D721Med (cell line): ENCODE measurements around the gene RFLNA.
"Not testable (repeated sequence)": the region's sequence is repeated elsewhere in the genome, so short reads cannot be mapped to it uniquely, and the experiment has no call there.

Experiments
- DNase-seq: peaks from one replicate; pipeline ENCODE4 v3.0.0; 2011; ENCODE audit warnings: low spot score; ENCODE audit not compliant: insufficient read length
- FAIRE-seq: peaks from 2 replicates; lab custom pipeline; 2011; peaks lifted over from hg19 to GRCh38; lab: Jason Lieb, UNC
- TF ChIP-seq, protein P1 (sequence below): IDR thresholded peaks from 2 replicates; pipeline ENCODE4 v1.5.1; 2012; ENCODE audit warnings: mild to moderate bottlenecking, control low read depth; ENCODE audit not compliant: insufficient read depth; ENCODE audit errors: missing control alignments

RFLNA gene

DNA sequence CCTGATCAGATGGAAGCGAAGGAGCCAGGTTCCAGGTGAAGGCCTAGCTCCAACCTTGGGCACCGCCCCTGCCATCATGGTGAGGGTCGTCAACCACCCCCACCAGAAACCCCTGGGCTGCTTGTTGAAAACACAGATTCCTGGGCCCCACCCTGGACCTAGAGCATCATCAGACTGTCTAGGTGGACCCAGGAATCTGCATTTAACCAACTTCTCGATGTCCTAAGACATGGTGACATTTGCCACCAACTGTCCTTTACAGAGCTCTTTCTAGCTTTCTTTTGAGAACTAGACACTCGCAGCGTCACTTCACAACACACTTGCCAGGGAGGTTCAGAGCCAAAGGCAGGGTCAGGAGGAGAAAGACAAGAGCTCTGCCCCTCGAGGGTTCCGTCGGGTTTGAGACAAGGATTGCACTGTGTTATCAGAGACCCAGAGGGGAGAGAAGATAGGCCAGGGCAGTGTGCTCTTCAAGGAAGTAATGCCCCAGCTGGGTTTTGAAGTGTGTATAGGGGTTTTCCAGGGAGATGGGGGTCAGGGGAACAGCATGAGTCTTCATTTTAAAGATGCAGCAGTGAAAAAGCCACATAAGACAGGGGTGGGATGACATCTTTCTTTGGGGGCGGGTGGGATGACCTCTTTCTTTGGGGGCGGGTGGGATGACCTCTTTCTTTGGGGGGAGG, 24.6 kb downstream of the RFLNA start:
- TF ChIP-seq, protein P1, sequence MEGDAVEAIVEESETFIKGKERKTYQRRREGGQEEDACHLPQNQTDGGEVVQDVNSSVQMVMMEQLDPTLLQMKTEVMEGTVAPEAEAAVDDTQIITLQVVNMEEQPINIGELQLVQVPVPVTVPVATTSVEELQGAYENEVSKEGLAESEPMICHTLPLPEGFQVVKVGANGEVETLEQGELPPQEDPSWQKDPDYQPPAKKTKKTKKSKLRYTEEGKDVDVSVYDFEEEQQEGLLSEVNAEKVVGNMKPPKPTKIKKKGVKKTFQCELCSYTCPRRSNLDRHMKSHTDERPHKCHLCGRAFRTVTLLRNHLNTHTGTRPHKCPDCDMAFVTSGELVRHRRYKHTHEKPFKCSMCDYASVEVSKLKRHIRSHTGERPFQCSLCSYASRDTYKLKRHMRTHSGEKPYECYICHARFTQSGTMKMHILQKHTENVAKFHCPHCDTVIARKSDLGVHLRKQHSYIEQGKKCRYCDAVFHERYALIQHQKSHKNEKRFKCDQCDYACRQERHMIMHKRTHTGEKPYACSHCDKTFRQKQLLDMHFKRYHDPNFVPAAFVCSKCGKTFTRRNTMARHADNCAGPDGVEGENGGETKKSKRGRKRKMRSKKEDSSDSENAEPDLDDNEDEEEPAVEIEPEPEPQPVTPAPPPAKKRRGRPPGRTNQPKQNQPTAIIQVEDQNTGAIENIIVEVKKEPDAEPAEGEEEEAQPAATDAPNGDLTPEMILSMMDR: no peak
- FAIRE-seq (no peak), DNase-seq (no peak)

DNA sequence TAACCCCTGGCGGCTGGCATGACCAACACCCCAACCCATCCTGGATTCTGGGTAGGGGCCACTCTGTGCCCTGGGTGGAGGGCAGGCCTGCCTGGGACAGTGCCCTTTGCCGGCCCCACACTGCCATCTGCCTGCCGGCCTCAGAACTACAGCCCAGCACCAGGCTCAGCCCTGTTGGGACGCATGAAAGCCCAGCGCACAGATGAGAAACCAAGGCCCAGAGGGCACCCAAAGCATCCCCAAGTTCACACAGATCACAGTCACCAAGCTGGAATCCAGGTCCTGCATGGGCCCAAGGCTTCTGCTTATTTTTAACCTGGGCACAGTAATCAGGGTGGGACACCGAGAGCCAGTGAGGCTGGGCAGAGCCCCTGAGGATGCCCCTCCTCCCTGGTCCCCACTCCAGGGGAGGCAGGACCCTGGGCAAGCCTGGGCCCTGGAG, 26.2 kb downstream of the RFLNA start:
- TF ChIP-seq, protein P1: peak; percentile 70
- no peak for FAIRE-seq
- DNase-seq: peak; percentile 67

DNA sequence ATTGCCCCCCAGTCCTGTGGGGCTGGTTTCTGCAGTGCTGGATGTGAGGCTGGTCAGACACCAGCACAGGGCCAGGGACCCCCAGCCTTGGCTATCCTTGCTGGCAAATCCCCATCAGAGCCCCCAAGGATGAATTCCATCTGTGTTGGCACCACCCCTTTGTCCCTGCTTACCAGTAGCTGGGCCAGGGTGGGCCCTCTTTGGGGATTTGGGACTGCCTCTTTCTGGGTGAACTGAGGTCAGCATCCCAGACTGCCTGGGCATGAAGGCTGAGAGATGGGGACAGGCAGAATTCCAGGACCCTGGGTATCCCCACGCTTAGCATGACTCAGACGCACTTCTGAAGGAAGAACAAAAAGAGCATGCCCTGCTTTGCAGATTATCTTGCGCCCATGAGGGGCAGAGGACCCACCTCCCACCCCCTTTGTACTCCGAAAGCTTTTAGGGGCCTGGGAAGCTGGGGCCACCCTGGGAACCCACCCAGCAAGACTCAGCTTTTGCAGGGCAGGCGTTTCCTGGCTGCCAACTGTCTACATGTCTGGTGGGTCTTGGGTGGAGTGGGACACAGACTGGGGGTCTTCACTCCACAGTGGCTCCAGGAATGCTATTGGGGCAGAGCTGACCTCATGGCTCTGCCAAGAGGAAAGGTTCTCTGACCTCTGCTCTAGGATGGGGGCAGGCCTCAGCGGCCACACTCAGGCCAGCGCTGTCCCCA, 26.8 kb downstream of the RFLNA start:
- TF ChIP-seq, protein P1: no peak
- DNase-seq: no peak
- FAIRE-seq: no peak

DNA sequence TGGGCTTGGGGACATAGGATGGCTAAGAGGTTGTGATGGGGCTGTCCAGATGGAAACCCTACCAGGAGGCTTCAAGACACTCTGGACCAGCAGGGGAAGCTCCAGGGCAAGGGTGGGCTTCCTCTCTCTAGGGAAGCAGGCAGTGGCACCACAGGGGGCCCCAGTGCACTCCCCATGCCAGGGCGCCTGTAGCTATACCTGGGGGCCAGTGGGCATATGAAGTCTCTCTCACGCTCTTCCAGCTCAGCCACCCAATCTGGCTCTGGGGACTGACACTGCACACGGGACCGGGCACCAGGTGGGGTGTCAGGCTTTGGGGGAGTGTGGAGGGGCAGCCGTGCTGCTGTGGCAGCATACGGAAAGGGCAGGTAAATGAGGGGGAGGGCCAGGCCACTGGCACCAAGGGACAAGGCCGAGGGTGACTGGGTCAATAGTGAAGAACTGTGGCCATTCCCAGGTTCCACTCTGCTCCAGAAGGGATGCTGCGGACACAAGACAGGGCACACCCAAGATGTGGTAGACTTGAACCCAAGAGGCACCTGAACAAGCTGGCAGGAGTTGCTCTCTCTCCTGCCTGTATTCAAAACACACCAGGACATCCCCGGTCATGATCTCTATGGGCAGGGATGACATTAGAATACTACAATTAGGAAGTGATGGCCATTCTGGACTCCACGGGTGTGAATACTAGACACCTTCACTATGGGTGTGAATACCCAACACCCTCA, 27.5 kb downstream of the RFLNA start:
- TF ChIP-seq, protein P1: no peak
- DNase-seq (no peak), FAIRE-seq (no peak)

DNA sequence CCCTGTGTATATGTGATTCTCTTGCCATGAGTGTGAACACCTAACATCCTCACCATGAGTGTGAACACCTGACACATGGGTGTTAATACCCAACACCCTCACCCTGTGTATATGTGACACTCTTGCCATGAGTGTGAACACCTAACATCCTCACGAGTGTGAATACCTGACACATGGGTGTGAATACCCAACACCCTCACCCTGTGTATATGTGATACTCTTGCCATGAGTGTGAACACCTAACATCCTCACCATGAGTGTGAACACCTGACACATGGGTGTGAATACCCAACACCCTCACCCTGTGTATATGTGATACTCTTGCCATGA, 28.1 kb downstream of the RFLNA start:
- DNase-seq, FAIRE-seq: not testable (repeated sequence)

DNA sequence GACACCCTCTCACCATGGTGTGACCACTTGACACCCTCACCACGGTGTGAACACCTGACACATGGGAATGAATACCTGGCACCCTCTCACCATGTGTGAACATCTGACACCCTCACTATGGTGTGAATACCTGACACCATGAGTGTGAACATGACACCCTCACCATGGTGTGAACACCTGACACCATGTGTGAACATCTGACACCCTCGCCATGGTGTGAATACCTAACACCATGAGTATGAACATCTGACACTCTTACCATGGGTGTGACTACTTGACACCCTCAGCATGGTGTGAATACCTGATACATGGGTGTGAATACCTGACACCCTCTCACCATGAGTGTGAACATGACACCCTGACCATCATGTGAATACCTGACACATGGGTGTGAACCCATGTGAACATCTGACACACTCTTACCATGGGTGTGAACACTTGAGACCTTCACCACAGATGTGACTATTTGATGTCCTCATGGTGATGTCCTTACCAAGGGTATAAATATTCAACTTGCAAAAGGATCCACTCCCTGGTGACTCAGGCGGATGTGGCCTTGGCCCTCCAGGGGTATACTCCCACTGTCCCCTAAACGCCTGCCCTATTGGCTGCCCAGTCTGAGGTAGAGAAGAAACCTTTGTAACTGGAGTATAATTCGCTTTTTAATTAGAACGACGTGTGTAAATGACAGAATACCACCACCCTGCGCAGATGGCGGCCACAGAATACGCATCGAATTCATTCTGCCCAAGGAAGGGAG, 29.1 kb downstream of the RFLNA start:
- DNase-seq (no peak), FAIRE-seq (no peak)
- TF ChIP-seq, protein P1: no peak

DNA sequence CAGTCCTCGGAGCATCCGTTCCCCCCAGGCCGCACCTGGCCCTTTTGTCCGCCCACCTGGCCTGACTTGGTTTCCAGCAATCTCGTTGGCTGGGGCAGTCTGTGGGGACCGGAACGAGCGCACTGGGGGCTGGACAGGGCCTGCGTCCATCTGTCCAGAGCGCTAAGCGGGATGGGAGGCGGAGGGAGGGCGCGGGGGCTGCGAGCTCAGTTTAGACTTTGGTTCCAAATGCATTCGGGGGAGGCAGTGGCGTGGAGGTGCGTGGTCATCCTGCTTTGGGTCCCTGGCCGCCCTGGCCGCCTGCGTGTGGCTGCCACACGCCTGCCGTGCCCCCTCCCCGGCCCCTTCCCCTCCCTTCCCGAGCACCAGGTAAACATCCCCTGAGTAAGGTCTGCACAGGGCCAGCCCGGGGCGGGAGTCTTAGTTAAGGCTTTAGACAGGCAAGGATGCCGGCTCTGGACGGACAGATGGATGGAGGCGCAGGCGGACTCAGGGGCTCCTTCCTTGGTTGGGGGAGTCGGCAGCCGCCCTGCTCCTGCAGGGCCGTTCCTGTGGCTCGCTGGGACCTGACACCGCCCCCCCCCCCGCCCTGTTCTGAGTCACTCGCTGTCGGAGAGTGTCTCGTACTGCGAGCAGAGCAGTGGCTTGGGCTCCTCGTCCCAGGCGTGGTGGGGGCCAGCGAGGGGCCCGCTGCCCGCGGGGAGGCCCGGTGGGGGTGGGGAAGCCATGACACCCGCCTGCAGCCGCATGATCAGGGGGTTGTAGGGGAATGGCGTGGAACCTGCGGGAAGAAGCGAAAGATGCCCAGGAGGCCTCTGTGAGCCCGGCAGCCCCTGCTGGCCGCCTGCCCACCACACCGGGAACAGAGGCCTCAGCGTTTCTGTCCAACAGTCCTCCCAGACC, 30.2 kb downstream of the RFLNA start:
- TF ChIP-seq, protein P1: no peak
- FAIRE-seq (no peak), DNase-seq (no peak)
